Measurements from ENCODE around the gene UBN1. TPM values are rescaled to one million over a fixed set of nuclear protein-coding genes. Genes with fewer than 3 reads are reported as not detected.

Gene UBN1
- total RNA-seq, 1 experiment from 2014 or later = 21.4 TPM

DNA sequence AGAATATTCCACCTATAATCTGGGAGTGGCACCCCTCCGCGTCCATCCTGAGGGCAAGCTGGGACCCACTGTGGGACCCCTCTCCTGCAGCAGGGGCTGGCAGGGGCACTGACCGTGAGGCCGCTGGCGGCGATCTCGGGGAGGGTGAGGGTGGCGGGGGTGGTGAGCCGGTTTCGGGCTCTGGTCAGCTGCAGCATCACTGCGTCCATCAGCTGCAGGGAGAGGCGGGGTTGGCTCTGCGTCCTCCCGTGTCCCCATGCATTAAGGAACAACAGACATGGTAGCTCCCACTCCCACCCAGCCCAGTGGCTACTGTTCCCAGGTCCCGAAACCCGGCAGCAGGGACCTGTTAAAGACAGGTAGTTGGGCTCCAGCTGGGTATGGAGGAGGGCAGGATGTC, 48.8 kb upstream of the UBN1 start:
- ChIA-PET POLR2A (ENCODE audit: unreplicated experiment) (no interaction called here), CTCF (no interaction called here)
- Histone ChIP-seq H3K27me3 (ENCODE audit: low read length) (no peaks in the 10 kb centered on the region), H3K79me2 (ENCODE audit: low read length) (no peaks in the 10 kb centered on the region), H3F3A (ENCODE audit: low read length, unreplicated experiment) (no peaks in the 10 kb centered on the region), H3K4me2 (ENCODE audit: low read length) (no peak overlapping the region), H3K27ac (ENCODE audit: low read length) (no peak overlapping the region), H3K9me3 (ENCODE audit: low read length) (no peaks in the 10 kb centered on the region), H3K9ac (ENCODE audit: low read length) (no peak overlapping the region), H3K4me3 (ENCODE audit: low read length) (no peak overlapping the region), H4K20me1 (ENCODE audit: low read length) (no peaks in the 10 kb centered on the region), H3K36me3 (ENCODE audit: low read depth, low read length) (no peaks in the 10 kb centered on the region), H3K4me1 (ENCODE audit: insufficient read depth, low read length) (peaks cover 13% of the 10 kb centered on the region), H2AFZ (ENCODE audit: low read length) (no peak overlapping the region), H3K9me2 (replicated peaks; ENCODE audit: low read length) (no peaks in the 10 kb centered on the region)
- no peak for ATAC-seq
- TF ChIP-seq EZH2 (IDR thresholded peaks at IDR 0.05; ENCODE audit: low read length, unreplicated experiment) = no peak
- no peak for TF ChIP-seq EZH2phosphoT487 (IDR thresholded peaks at IDR 0.05; ENCODE audit: borderline replicate concordance, low read length)
- TF ChIP-seq, protein P1, sequence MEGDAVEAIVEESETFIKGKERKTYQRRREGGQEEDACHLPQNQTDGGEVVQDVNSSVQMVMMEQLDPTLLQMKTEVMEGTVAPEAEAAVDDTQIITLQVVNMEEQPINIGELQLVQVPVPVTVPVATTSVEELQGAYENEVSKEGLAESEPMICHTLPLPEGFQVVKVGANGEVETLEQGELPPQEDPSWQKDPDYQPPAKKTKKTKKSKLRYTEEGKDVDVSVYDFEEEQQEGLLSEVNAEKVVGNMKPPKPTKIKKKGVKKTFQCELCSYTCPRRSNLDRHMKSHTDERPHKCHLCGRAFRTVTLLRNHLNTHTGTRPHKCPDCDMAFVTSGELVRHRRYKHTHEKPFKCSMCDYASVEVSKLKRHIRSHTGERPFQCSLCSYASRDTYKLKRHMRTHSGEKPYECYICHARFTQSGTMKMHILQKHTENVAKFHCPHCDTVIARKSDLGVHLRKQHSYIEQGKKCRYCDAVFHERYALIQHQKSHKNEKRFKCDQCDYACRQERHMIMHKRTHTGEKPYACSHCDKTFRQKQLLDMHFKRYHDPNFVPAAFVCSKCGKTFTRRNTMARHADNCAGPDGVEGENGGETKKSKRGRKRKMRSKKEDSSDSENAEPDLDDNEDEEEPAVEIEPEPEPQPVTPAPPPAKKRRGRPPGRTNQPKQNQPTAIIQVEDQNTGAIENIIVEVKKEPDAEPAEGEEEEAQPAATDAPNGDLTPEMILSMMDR (conservative IDR thresholded peaks at IDR 0.05; ENCODE audit: low read depth, low read length) = no peak
- DNase-seq = no peak
- intact Hi-C loops (cut with micrococcal nuclease) = no loop called here
- no TSS peak for BruUV-seq (replicated peaks)

DNA sequence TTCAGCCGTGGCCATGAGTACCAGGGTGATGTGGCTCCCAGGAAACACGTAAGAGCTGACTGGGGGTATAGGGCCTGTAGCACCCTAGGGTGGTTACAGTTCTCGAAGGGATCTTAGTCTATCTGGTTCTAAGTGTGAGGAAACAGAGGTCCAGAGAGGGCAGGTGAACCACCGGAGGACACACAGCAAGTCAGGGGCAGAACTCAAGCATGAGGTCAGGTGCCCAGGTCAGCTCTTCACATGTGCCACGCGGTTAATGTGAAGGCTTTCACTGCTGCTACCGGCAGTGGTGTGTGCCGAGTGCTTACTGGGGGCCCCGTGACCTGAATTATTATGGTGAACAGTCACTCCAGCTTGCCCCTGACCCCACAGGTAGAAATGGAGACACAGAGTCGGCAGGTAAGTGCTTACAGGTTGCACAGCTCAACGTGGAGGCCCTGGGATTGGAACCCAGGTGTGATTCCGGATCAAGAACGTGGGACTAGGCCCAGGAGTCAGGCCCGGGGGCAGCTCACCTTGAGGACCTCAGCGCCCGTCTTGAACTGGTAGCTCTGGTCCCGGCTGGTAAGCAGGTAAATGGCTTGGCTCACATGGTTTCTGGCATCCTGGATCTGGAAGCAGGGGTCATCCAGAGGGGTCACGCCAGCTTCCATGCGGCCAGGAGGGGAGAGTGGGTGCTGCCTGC, 48.0 kb upstream of the UBN1 start:
- H3K9me3 ChIP-seq (ENCODE audit: low read length) = no peaks in the 10 kb centered on the region
- intact Hi-C loops (cut with micrococcal nuclease) = no loop called here
- TF ChIP-seq, protein P1 (conservative IDR thresholded peaks at IDR 0.05; ENCODE audit: low read depth, low read length) = no peak
- no peak for TF ChIP-seq EZH2 (IDR thresholded peaks at IDR 0.05; ENCODE audit: low read length, unreplicated experiment)
- no peak for TF ChIP-seq EZH2phosphoT487 (IDR thresholded peaks at IDR 0.05; ENCODE audit: borderline replicate concordance, low read length)
- H4K20me1 ChIP-seq (ENCODE audit: low read length) = no peaks in the 10 kb centered on the region
- no peak overlapping the region for H3K9ac ChIP-seq (ENCODE audit: low read length)
- no peaks in the 10 kb centered on the region for H3K36me3 ChIP-seq (ENCODE audit: low read depth, low read length)
- H2AFZ ChIP-seq (ENCODE audit: low read length) = no peak overlapping the region
- H3F3A ChIP-seq (ENCODE audit: low read length, unreplicated experiment) = no peaks in the 10 kb centered on the region
- no peak overlapping the region for H3K4me2 ChIP-seq (ENCODE audit: low read length)
- CTCF ChIA-PET = no interaction called here
- ATAC-seq = no peak
- H3K27me3 ChIP-seq (ENCODE audit: low read length) = no peaks in the 10 kb centered on the region
- POLR2A ChIA-PET (ENCODE audit: unreplicated experiment) = no interaction called here
- no peaks in the 10 kb centered on the region for H3K9me2 ChIP-seq (replicated peaks; ENCODE audit: low read length)
- DNase-seq = no peak
- no peak overlapping the region for H3K4me3 ChIP-seq (ENCODE audit: low read length)
- H3K27ac ChIP-seq (ENCODE audit: low read length) = no peak overlapping the region
- BruUV-seq (replicated peaks) = no TSS peak
- H3K79me2 ChIP-seq (ENCODE audit: low read length) = no peaks in the 10 kb centered on the region
- H3K4me1 ChIP-seq (ENCODE audit: insufficient read depth, low read length) = peaks cover 14% of the 10 kb centered on the region

DNA sequence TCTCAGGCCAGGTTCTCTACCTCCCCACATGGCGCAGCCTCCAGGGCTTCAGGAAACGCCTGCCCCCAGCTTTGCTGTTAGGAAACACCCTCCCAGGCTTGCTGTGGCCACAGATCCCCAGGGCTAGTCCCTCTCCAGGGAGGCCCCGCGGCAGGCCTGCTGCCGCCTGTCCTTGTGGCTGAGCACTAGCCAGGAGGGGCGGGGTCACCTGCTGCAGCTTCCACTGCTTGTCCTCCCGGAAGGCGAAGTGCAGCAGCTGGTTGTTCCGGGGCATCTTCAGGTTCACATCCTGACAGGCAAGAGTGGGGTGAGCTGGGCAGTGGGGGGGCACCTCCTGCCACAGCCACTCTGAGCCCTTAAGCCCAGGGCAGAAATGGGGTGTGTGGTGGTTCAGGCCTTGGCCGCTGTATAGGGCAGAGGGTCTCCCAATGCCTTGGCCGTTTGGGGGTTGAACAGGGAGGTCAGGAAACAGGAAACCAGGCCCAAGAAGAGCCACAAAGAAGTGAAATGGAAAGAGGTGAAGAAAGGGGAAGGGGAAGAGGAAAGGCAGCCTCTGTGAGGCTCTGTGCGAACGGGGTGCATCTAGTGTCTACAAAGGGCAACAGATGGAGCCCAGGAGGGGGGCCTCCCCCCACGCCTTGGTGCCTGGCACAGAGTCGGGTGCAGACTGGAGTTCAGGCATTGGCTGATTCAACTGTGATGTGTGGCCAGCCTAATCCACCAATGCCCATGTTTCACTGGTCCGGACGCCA, 46.8 kb upstream of the UBN1 start:
- Histone ChIP-seq H4K20me1 (ENCODE audit: low read length) (no peaks in the 10 kb centered on the region), H3F3A (ENCODE audit: low read length, unreplicated experiment) (no peaks in the 10 kb centered on the region), H3K9me2 (replicated peaks; ENCODE audit: low read length) (no peaks in the 10 kb centered on the region), H3K27ac (ENCODE audit: low read length) (no peak overlapping the region), H3K79me2 (ENCODE audit: low read length) (no peaks in the 10 kb centered on the region), H3K36me3 (ENCODE audit: low read depth, low read length) (no peaks in the 10 kb centered on the region), H3K27me3 (ENCODE audit: low read length) (no peaks in the 10 kb centered on the region), H2AFZ (ENCODE audit: low read length) (no peak overlapping the region), H3K4me2 (ENCODE audit: low read length) (no peak overlapping the region), H3K9ac (ENCODE audit: low read length) (no peak overlapping the region), H3K9me3 (ENCODE audit: low read length) (no peaks in the 10 kb centered on the region), H3K4me1 (ENCODE audit: insufficient read depth, low read length) (peaks cover 14% of the 10 kb centered on the region), H3K4me3 (ENCODE audit: low read length) (no peak overlapping the region)
- CTCF ChIA-PET = no interaction called here
- TF ChIP-seq EZH2phosphoT487 (IDR thresholded peaks at IDR 0.05; ENCODE audit: borderline replicate concordance, low read length) = no peak
- TF ChIP-seq, protein P1 (conservative IDR thresholded peaks at IDR 0.05; ENCODE audit: low read depth, low read length) = no peak
- no peak for TF ChIP-seq EZH2 (IDR thresholded peaks at IDR 0.05; ENCODE audit: low read length, unreplicated experiment)
- POLR2A ChIA-PET (ENCODE audit: unreplicated experiment) = no interaction called here
- no peak for ATAC-seq
- intact Hi-C loops (cut with micrococcal nuclease) = loop anchor here (5.0 to 10.0 kb wide), 2 partner anchors 68 to 154 kb away; partner anchors contain the start of genes ANKS3, DNAAF8 and SEC14L5
- no TSS peak for BruUV-seq (replicated peaks)
- no peak for DNase-seq

All from PC-3 (cell line).